ENCODE measurements around the gene SEC11C.

DNA sequence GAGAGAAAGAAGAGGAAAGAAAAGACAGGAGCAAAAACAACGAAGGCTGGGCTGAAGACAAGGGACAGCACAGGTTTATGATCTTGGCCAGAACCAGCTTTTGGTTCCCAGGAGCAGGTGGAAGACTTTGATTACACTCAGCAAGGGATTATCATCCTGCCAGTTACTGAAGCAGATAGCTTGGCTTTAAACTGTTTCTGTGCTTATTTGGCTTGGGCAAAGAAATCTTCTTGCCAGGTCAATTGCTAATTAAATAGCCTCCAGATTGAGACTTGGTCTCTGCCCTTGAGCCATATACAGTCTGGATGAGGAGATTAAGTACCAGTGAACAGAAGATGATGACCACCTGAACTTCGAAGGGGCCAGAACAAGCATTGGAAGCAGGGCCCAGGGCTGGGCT, 58.0 kb downstream of the SEC11C start:
- TF ChIP-seq EZH2 (IDR thresholded peaks at IDR 0.05) (no peak), EZH2phosphoT487 (IDR thresholded peaks at IDR 0.05) (no peak)
- TF ChIP-seq, protein P1, sequence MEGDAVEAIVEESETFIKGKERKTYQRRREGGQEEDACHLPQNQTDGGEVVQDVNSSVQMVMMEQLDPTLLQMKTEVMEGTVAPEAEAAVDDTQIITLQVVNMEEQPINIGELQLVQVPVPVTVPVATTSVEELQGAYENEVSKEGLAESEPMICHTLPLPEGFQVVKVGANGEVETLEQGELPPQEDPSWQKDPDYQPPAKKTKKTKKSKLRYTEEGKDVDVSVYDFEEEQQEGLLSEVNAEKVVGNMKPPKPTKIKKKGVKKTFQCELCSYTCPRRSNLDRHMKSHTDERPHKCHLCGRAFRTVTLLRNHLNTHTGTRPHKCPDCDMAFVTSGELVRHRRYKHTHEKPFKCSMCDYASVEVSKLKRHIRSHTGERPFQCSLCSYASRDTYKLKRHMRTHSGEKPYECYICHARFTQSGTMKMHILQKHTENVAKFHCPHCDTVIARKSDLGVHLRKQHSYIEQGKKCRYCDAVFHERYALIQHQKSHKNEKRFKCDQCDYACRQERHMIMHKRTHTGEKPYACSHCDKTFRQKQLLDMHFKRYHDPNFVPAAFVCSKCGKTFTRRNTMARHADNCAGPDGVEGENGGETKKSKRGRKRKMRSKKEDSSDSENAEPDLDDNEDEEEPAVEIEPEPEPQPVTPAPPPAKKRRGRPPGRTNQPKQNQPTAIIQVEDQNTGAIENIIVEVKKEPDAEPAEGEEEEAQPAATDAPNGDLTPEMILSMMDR (IDR thresholded peaks at IDR 0.05): no peak

All from neural progenitor cell (in vitro differentiated cells).